GM19239 (cell line): ENCODE measurements around the gene RARG.
"Not testable (repeated sequence)": the region's sequence is repeated elsewhere in the genome, so short reads cannot be mapped to it uniquely, and the experiment has no call there.

Experiments
- DNase-seq: peaks from one replicate; pipeline ENCODE4 v3.0.0; 2011; ENCODE audit warnings: low spot score; ENCODE audit not compliant: insufficient read length
- FAIRE-seq: peaks from 2 replicates; lab custom pipeline; 2011; peaks lifted over from hg19 to GRCh38; lab: Jason Lieb, UNC

RARG gene

GRCh38 chr12:53214221-53214620 is 17.8 kb downstream of the RARG start:
- no peak for FAIRE-seq
- DNase-seq, result no peak

GRCh38 chr12:53213348-53213747 is 18.7 kb downstream of the RARG start:
- peak; percentile 64 for FAIRE-seq
- no peak for DNase-seq

GRCh38 chr12:53212931-53213330 is 19.1 kb downstream of the RARG start:
- FAIRE-seq, result no peak
- DNase-seq, result no peak

- FAIRE-seq (no peak), DNase-seq (no peak)
Measured at GRCh38 chr12:53211476-53212381, 20.3 kb downstream of the RARG start.

- FAIRE-seq, result no peak
Measured at GRCh38 chr12:53210843-53211242, 21.2 kb downstream of the RARG start.

GRCh38 chr12:53208877-53209463 is 23.0 kb downstream of the RARG start:
- no peak for DNase-seq
- peak; percentile 88 for FAIRE-seq

More at GRCh38 chr12:53210843-53211242, 21.2 kb downstream of the RARG start:
- DNase-seq, result no peak

- DNase-seq (no peak), FAIRE-seq (no peak)
Measured at GRCh38 chr12:53208435-53208834, 23.6 kb downstream of the RARG start.

- DNase-seq, result peak; percentile 59
- peak; percentile 87 for FAIRE-seq
Measured at GRCh38 chr12:53207042-53207441, 25.0 kb downstream of the RARG start, which contains the start of gene ITGB7. TSS of gene ITGB7 (minus strand) at chr12:53207251. CDS start at chr12:53200443, 6,808 bp downstream.

- FAIRE-seq, result peak; percentile 71
Measured at GRCh38 chr12:53205747-53206419, 26.1 kb downstream of the RARG start.

GRCh38 chr12:53204351-53204750 is 27.7 kb downstream of the RARG start:
- no peak for FAIRE-seq
- no peak for DNase-seq

More at GRCh38 chr12:53205747-53206419, 26.1 kb downstream of the RARG start:
- DNase-seq, result peak; percentile 56

GRCh38 chr12:53202316-53202715 is 29.7 kb downstream of the RARG start:
- not testable (repeated sequence) for DNase-seq, FAIRE-seq

- no peak for DNase-seq
- no peak for FAIRE-seq
Measured at GRCh38 chr12:53201639-53202038, 30.4 kb downstream of the RARG start.

GRCh38 chr12:53201177-53201541 is 30.9 kb downstream of the RARG start:
- DNase-seq, result no peak
- FAIRE-seq, result no peak

GRCh38 chr12:53200458-53201176 is 31.4 kb downstream of the RARG start:
- FAIRE-seq (peak; percentile 85), DNase-seq (peak; percentile 73)

- no peak for FAIRE-seq
- DNase-seq, result no peak
Measured at GRCh38 chr12:53200107-53200457, 31.9 kb downstream of the RARG start.

- DNase-seq (no peak), FAIRE-seq (no peak)
Measured at GRCh38 chr12:53199700-53200099, 32.3 kb downstream of the RARG start.

- FAIRE-seq (no peak), DNase-seq (no peak)
Measured at GRCh38 chr12:53198486-53199110, 33.4 kb downstream of the RARG start.

- no peak for FAIRE-seq
- no peak for DNase-seq
Measured at GRCh38 chr12:53197011-53197640, 34.9 kb downstream of the RARG start.

- DNase-seq (no peak), FAIRE-seq (no peak)
Measured at GRCh38 chr12:53196486-53196885, 35.5 kb downstream of the RARG start.
